CD4-positive, CD25-positive, alpha-beta regulatory T cell (primary cell): ENCODE data around the gene PDLIM4. TPM values are rescaled to one million over a fixed set of nuclear protein-coding genes. Genes with fewer than 3 reads are reported as not detected.

Experiments
- ATAC-seq, 2 donors: fragments of 150-1000 bp; cut with Tn5 transposase; one replicate each; pipeline ENCODE4 v1.10.0; 2021; ENCODE audit warnings: low read depth in 2 of 2, moderate number of reproducible peaks in 2 of 2, moderate library complexity in 1 of 2
- DNase-seq, 3 donors: peaks; one replicate each; pipeline versions ENCODE4 v3.0.0 to v3.0.0-alpha.2; 2012 to 2022; ENCODE audit warnings: mixed read lengths in 1 of 3
- H3K27ac ChIP-seq: one replicate; pipeline ENCODE4 v1.7.0; 2013; ENCODE audit warnings: mild to moderate bottlenecking, low read length; ENCODE audit not compliant: insufficient read depth, poor library complexity, severe bottlenecking
- H3K27me3 ChIP-seq: one replicate; pipeline ENCODE4 v1.7.0; 2013; ENCODE audit warnings: low read length; ENCODE audit not compliant: control insufficient read depth, insufficient read depth
- H3K36me3 ChIP-seq: one replicate; pipeline ENCODE4 v1.7.0; 2013; ENCODE audit warnings: mild to moderate bottlenecking, low read length, moderate library complexity; ENCODE audit not compliant: control insufficient read depth, insufficient read depth
- H3K4me1 ChIP-seq: 2 replicates; pipeline ENCODE4 v1.7.0; 2013; ENCODE audit warnings: mild to moderate bottlenecking, low read length; ENCODE audit not compliant: insufficient read depth, control insufficient read depth, poor library complexity, severe bottlenecking
- H3K4me3 ChIP-seq: one replicate; pipeline ENCODE4 v1.7.0; 2013; ENCODE audit warnings: low read depth, mild to moderate bottlenecking, low read length, moderate library complexity
- H3K9me3 ChIP-seq, 2 experiments: 1 replicate in 1 of 2; 2 replicates in 1 of 2; pipeline ENCODE4 v1.7.0; 2013; ENCODE audit warnings: low read length in 2 of 2, mild to moderate bottlenecking in 1 of 2, moderate library complexity in 1 of 2; ENCODE audit not compliant: control insufficient read depth in 2 of 2
- H3K27ac Mint-ChIP-seq, 3 donors: one replicate each; pipeline ENCODE4 v1.8.0; 2020 to 2022; ENCODE audit warnings: mild to moderate bottlenecking in 3 of 3, mixed read lengths in 3 of 3, moderate library complexity in 2 of 3
- H3K27me3 Mint-ChIP-seq: one replicate; pipeline ENCODE4 v1.8.0; 2022; ENCODE audit warnings: mild to moderate bottlenecking, mixed read lengths
- H3K36me3 Mint-ChIP-seq: one replicate; pipeline ENCODE4 v1.8.0; 2020; ENCODE audit warnings: mixed read lengths
- H3K4me1 Mint-ChIP-seq, 4 donors: one replicate each; pipeline ENCODE4 v1.8.0; 2020 to 2022; ENCODE audit warnings: mixed read lengths in 4 of 4, mild to moderate bottlenecking in 1 of 4
- H3K4me3 Mint-ChIP-seq, 4 donors: one replicate each; pipeline ENCODE4 v1.8.0; 2020 to 2022; ENCODE audit warnings: mild to moderate bottlenecking in 4 of 4, mixed read lengths in 4 of 4, moderate library complexity in 3 of 4
- H3K9me3 Mint-ChIP-seq, 7 donors: one replicate each; pipeline ENCODE4 v1.8.0; 2020 to 2022; ENCODE audit warnings: mixed read lengths in 7 of 7, mild to moderate bottlenecking in 3 of 7, moderate library complexity in 2 of 7
- polyA plus RNA-seq, 4 donors: library from polyadenylated mRNA; unstranded; fragments of 300-500 nt; fragmentation: Illumina TruSeq; gene quantifications; one replicate each; pipeline ENCODE4 v1.2.3, GENCODE V29; 2021
- total RNA-seq: library from RNA; stranded (reverse); gene quantifications from one replicate; pipeline ENCODE4 v1.2.3, GENCODE V29; 2022

PDLIM4 gene
- total and polyA plus RNA-seq, 5 donors from 2014 or later, result not detected

GRCh38 chr5:132214491-132214890 is 43.0 kb upstream of the PDLIM4 start:
- Histone ChIP-seq H3K9me3 (no peaks in the 10 kb centered on the region), H3K27ac (no peak overlapping the region), H3K4me3 (no peak overlapping the region), H3K4me1 (no peaks in the 10 kb centered on the region), H3K27me3 (peaks cover 4% of the 10 kb centered on the region), H3K36me3 (no peaks in the 10 kb centered on the region)
- no peak for ATAC-seq
- Mint-ChIP-seq H3K36me3 (no peaks in the 10 kb centered on the region), H3K9me3 (no peaks in the 10 kb centered on the region), H3K4me1 (no peaks in the 10 kb centered on the region), H3K27me3 (peaks cover 7% of the 10 kb centered on the region), H3K4me3 (no peak overlapping the region), H3K27ac (no peak overlapping the region)
- no peak for DNase-seq

GRCh38 chr5:132215329-132215728 is 42.2 kb upstream of the PDLIM4 start:
- Mint-ChIP-seq H3K27ac (no peak overlapping the region), H3K4me1 (no peaks in the 10 kb centered on the region), H3K27me3 (peaks cover 7% of the 10 kb centered on the region), H3K4me3 (no peak overlapping the region), H3K9me3 (no peaks in the 10 kb centered on the region), H3K36me3 (no peaks in the 10 kb centered on the region)
- no peaks in the 10 kb centered on the region for H3K9me3 ChIP-seq
- no peaks in the 10 kb centered on the region for H3K4me1 ChIP-seq
- peaks cover 4% of the 10 kb centered on the region for H3K27me3 ChIP-seq
- no peak overlapping the region for H3K4me3 ChIP-seq
- no peak for ATAC-seq
- no peak overlapping the region for H3K27ac ChIP-seq
- DNase-seq, result no peak
- H3K36me3 ChIP-seq, result no peaks in the 10 kb centered on the region

- Mint-ChIP-seq H3K27ac (no peak overlapping the region), H3K27me3 (peaks cover 9% of the 10 kb centered on the region), H3K4me1 (no peaks in the 10 kb centered on the region), H3K36me3 (no peaks in the 10 kb centered on the region), H3K4me3 (no peak overlapping the region), H3K9me3 (no peaks in the 10 kb centered on the region)
- ATAC-seq (no peak), DNase-seq (no peak)
- Histone ChIP-seq H3K36me3 (no peaks in the 10 kb centered on the region), H3K9me3 (no peaks in the 10 kb centered on the region), H3K4me3 (no peak overlapping the region), H3K27ac (no peak overlapping the region), H3K4me1 (no peaks in the 10 kb centered on the region), H3K27me3 (no peaks in the 10 kb centered on the region)
Observed at GRCh38 chr5:132218321-132218720, 39.2 kb upstream of the PDLIM4 start.

- Mint-ChIP-seq H3K9me3 (no peaks in the 10 kb centered on the region), H3K4me1 (no peaks in the 10 kb centered on the region), H3K4me3 (no peak overlapping the region), H3K27ac (no peak overlapping the region), H3K27me3 (peaks cover 20% of the 10 kb centered on the region), H3K36me3 (no peaks in the 10 kb centered on the region)
- Histone ChIP-seq H3K4me3 (no peak overlapping the region), H3K27me3 (no peaks in the 10 kb centered on the region), H3K27ac (no peak overlapping the region), H3K4me1 (no peaks in the 10 kb centered on the region), H3K9me3 (no peaks in the 10 kb centered on the region), H3K36me3 (no peaks in the 10 kb centered on the region)
- ATAC-seq, result no peak
- no peak for DNase-seq
Observed at GRCh38 chr5:132219289-132219970, 38.1 kb upstream of the PDLIM4 start.

GRCh38 chr5:132219981-132220380 is 37.5 kb upstream of the PDLIM4 start:
- ATAC-seq, result no peak
- no peak for DNase-seq
- H3K27me3 Mint-ChIP-seq, result peaks cover 20% of the 10 kb centered on the region
- no peaks in the 10 kb centered on the region for H3K36me3 ChIP-seq
- no peaks in the 10 kb centered on the region for H3K36me3 Mint-ChIP-seq
- H3K27me3 ChIP-seq, result no peaks in the 10 kb centered on the region
- H3K9me3 Mint-ChIP-seq, result no peaks in the 10 kb centered on the region
- no peaks in the 10 kb centered on the region for H3K4me1 Mint-ChIP-seq
- H3K4me3 Mint-ChIP-seq, result no peak overlapping the region
- no peak overlapping the region for H3K4me3 ChIP-seq
- H3K27ac Mint-ChIP-seq, result no peak overlapping the region
- H3K9me3 ChIP-seq, result no peaks in the 10 kb centered on the region
- no peaks in the 10 kb centered on the region for H3K4me1 ChIP-seq
- no peak overlapping the region for H3K27ac ChIP-seq

- Mint-ChIP-seq H3K27ac (no peak overlapping the region), H3K9me3 (no peaks in the 10 kb centered on the region)
Observed at GRCh38 chr5:132220491-132220890, 37.0 kb upstream of the PDLIM4 start.

GRCh38 chr5:132221781-132222648 is 35.5 kb upstream of the PDLIM4 start:
- Histone ChIP-seq H3K27ac (no peak overlapping the region), H3K4me1 (no peaks in the 10 kb centered on the region), H3K9me3 (no peaks in the 10 kb centered on the region), H3K4me3 (no peak overlapping the region), H3K36me3 (no peaks in the 10 kb centered on the region), H3K27me3 (peaks cover 4% of the 10 kb centered on the region)
- H3K4me3 Mint-ChIP-seq, result no peak overlapping the region
- peaks cover 23% of the 10 kb centered on the region for H3K27me3 Mint-ChIP-seq
- no peaks in the 10 kb centered on the region for H3K9me3 Mint-ChIP-seq
- peaks cover 0 to 8% (median 0%) of the 10 kb centered on the region in 4 donors for H3K4me1 Mint-ChIP-seq
- ATAC-seq (no peak), DNase-seq (no peak)
- no peak overlapping the region for H3K27ac Mint-ChIP-seq
- no peaks in the 10 kb centered on the region for H3K36me3 Mint-ChIP-seq

More at GRCh38 chr5:132220491-132220890, 37.0 kb upstream of the PDLIM4 start:
- peaks cover 0 to 2% (median 0%) of the 10 kb centered on the region in 4 donors for H3K4me1 Mint-ChIP-seq
- Histone ChIP-seq H3K36me3 (no peaks in the 10 kb centered on the region), H3K27ac (no peak overlapping the region), H3K27me3 (no peaks in the 10 kb centered on the region), H3K9me3 (no peaks in the 10 kb centered on the region), H3K4me3 (no peak overlapping the region), H3K4me1 (no peaks in the 10 kb centered on the region)
- DNase-seq (no peak), ATAC-seq (no peak)
- H3K27me3 Mint-ChIP-seq, result peaks cover 20% of the 10 kb centered on the region
- no peaks in the 10 kb centered on the region for H3K36me3 Mint-ChIP-seq
- no peak overlapping the region for H3K4me3 Mint-ChIP-seq
